COLO829 (cell line): ENCODE results near the gene MAN2B2.

Experiments used
- DNase-seq: peaks from one replicate; pipeline ENCODE4 v3.0.0; 2012; ENCODE audit warnings: low spot score

Gene MAN2B2

DNA sequence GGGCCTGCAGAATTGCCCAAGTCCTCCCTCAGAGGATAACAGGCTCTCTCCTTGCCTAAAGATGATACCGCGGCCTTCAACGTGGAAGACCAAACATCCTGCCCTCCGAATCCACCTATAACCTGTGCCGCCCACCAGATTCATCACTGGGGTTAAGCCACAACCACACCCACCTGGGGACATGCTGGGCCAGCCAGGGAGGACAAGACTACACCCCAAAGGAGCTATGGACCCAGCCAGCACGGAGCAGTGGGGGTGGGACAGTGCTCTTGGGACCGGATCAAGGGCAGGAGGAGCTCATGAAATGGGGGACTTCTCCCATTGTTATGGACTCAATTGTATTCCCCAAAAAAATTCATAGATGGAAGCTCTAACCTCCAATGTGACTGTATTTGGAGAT, 6.8 kb upstream of the MAN2B2 start:
- DNase-seq = no peak

DNA sequence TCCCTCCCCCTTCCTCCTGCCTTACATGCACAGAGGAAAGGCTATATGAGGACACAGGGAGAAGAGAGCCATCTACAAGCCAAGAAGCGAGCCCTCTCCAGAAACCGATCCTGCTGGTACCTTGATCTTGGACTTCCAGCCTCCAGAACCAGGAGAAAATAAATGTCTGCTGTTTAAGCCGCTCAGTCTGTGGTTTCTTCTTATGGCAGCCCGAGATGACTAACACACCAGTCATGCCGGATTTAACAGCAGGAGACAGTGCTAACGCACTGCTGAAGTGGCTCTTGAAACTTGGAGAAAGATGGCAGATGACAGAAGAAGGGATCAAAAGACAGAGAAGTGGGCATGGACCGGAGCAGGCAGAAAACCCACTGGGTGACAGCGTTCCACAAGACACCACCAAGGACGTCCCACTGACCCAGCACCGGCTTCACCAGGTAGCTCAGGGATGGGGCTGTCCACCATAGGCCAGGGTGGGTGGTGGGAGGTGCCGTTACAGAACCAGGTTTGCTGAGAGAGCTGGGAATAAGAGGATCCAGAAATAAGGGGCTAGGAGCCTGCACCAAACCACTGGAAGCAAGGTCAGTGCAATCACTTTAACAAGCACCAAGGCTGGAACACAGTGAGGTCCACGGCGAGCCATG, 6.2 kb upstream of the MAN2B2 start:
- DNase-seq = peak; percentile 18

- no peak for DNase-seq
Measured at GRCh38 chr4:6571608-6572007, 3.4 kb upstream of the MAN2B2 start.

GRCh38 chr4:6573551-6573950, 1.4 kb upstream of the MAN2B2 start:
- DNase-seq = no peak

GRCh38 chr4:6573986-6574746, 823 bp upstream of the MAN2B2 start:
- no peak for DNase-seq

- DNase-seq = no peak
Measured at GRCh38 chr4:6575503-6576240, 683 bp downstream of the MAN2B2 start.

DNA sequence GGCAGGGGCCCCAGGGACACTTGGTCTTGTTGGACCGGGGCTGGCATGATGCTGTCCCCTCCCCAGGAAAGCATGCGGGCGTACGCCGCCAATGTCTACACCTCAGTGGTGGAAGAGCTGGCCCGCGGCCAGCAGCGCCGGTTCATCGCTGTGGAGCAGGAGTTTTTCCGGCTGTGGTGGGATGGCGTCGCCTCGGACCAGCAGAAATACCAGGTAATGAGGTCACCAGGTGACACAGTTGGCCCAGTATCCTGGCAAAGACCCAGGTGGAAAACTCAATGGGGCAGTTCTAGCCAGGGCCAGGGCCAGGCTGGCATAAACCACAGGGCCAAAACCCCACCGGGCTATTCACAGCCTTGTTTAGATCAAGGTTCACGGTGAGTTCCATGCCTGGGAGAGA, 1.5 kb downstream of the MAN2B2 start:
- no peak for DNase-seq

DNA sequence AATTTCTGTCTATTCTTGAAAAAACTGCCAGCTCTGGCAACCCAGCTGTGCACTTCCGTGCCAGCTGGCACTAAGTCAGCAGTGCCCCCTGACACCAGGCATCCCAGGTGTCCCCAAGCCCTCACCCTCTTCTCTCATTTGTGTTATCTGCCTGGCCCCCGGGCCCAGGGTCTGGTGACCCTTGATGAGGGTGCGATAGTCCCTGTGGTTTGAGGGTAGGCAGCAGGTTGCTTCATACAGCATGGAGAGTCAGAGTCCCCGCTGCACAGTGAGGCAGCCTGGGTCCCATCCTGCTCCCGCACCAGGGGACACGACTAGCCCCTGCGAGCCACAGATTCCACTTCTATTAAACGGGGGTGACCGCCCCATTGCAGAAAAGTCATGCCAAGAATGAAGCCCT, 1.9 kb downstream of the MAN2B2 start:
- DNase-seq = no peak

- no peak for DNase-seq
Measured at GRCh38 chr4:6577409-6577808, 2.4 kb downstream of the MAN2B2 start.

DNA sequence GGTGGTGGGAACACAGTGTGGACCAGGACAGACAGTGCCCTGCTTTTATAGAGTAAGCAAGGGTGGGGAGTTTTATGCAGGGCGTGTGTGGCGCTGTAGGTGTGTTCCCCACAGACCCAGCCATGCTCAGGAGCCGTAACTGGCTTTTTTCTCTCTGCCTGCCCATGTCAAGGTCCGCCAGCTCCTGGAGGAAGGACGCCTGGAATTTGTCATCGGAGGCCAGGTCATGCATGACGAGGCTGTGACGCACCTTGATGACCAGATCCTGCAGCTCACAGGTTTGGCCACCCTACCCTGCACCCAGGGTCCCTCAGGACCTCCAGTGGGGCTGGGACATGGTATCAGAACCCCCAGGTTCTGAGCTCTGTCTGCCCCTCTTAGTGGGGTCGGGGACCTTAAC, 3.2 kb downstream of the MAN2B2 start:
- no peak for DNase-seq

- DNase-seq = no peak
Measured at GRCh38 chr4:6580353-6580752, 5.4 kb downstream of the MAN2B2 start.

DNA sequence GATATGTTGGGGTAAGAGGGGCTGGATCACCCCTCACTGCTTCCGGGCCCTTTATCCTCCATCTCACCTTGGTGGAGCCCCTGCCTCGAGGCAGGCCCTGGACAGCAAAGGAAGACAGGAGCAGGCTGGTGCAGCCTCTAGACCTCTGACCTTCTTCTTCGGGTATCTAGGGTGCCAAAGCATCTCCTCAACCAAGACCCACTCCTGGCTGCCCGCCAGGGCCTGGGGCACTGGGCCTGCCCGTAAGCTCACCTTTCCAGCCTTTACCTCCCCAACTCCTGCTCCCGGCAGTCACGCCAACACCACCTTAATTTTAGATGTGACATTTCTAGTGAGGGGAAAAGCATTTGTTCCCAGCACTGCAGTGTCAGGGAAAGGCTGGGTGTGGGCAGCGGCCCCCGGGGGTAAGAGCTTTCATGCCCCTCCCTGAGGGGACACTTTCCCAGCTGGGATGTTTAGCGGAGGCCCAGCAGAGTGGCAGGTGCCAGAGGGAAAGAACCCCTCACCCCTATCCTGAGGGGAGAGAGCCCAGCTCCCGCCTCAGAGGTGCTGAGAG, 6.7 kb downstream of the MAN2B2 start:
- no peak for DNase-seq

DNA sequence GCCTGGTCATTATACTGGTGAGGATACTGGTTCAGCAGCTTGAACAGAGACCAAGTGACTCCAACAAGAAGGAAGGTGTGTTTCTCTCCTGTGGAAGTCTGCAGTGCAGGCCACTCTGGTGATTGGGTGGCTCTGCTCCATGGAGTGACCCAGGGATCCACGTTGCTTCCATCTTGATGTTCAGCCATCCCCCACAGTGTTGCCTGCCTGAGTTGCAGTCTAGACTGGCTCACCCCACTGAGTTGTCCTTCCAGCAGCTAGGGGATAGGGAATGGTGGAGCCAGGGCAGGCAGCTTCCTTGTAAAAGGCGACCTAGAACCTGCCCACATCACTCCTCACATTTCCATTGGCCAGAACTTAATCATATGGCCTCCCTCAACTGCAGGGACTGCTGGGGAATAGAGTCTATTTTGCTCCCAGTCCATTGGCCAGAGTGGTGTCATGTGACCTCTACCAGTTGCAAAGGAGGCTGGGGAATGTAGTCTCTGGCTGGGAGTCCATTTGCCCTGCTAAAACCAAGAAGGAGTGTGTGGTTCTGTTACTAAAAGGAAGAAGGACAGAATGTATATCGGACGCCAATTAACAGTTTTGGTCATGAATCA, 8.0 kb downstream of the MAN2B2 start:
- peak; percentile 35 for DNase-seq

DNA sequence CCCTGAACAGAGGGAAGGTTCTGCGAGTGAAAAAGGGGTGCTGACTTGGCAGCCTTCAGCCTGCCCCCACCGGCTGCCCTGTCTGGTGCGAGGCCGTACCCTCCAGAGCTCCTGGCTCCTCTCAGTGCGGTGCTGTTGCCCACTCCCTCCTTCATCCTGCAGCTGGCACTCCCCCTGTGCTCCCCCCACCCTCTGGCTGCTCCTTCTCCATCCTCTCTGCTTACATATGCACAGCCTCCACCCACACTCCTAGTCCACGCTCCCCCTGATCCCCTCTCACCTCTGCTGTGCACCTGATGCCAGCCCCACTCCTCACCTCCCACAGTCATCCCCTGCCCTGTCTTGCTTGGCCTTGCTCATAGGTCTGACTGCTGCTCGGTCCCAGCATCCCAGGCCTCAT, 9.9 kb downstream of the MAN2B2 start:
- no peak for DNase-seq

DNA sequence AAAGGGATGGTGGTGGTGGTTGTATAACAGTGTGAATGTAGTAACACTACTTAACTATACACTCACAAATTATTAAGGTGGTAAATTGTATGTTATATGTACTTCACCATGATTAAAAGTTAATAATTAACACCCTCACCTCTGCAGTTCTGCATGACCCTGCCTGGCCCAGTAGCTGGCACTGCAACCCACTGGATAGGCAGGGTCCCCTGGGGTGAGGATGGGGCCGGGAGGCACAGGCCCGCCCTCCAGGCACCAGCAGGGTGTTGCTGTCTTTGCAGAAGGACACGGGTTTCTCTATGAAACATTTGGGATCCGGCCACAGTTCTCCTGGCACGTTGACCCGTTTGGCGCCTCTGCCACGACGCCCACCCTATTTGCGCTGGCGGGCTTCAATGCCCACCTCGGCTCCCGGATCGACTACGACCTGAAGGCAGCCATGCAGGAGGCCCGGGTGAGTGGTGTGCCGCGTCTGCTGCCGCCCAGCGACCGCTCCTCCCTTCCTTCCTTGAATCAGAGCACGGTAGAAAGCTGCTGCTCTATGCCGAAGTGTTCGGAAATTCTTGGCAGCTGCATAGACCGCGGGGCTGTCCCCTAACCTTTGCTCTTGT, 11.8 kb downstream of the MAN2B2 start:
- DNase-seq = no peak

DNA sequence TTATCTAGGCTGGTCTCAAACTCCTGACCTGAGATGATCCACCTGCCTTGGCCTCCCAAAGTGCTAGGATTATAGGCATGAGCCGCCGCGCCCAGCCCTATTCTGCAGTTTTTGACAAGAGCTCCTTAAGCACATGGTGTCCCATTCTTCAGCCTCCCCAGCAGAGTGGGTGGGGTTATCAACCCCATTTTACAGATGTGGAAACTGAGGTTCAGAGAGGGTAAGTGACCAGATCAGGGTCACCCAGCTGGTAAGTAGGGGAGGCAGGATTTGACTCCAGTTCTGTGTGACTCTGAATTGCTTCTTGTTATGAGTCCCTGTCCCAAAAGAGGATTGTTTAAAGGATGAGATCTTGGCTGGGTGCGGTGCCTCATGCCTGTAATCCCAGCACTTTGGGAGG, 14.5 kb downstream of the MAN2B2 start:
- DNase-seq = no peak

DNA sequence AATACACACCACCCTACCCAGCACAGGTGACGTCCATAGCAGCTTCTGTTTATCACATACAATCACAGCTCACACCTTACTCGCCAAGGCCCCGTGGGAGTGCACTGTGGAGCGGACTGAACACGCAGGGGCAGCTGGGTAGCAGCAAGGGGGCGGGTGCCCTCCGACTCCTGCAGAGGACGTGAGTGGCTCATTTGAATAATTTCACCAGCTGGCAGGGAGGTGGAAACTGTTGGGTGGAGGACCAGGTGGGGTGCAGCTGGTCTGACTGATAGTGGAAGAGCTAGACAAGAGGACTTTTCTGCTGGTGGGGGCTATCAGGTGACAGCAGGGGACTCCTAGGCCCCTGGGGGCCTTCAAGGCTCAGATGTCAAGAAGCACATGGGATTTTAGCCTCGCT, 16.3 kb downstream of the MAN2B2 start:
- no peak for DNase-seq

DNA sequence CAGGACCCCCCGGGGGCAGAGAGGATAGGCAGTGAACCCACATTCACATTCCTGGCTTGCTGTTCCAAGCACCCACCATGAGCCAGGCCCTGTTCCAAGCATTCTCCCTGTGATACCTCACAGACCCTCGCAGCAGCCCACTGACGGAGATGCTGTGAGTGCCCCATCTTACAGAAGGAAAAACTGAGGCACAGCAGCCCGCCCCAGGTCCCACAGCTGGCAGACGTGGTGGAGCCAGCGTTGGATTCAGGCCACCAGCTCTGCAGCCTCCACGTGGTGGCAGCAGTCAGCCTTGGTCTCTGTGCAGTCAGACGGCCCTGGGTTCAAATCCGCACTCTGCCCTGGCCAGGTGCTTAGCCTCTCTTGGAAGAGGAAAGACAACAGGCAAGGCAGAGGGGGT, 16.8 kb downstream of the MAN2B2 start:
- DNase-seq = no peak

DNA sequence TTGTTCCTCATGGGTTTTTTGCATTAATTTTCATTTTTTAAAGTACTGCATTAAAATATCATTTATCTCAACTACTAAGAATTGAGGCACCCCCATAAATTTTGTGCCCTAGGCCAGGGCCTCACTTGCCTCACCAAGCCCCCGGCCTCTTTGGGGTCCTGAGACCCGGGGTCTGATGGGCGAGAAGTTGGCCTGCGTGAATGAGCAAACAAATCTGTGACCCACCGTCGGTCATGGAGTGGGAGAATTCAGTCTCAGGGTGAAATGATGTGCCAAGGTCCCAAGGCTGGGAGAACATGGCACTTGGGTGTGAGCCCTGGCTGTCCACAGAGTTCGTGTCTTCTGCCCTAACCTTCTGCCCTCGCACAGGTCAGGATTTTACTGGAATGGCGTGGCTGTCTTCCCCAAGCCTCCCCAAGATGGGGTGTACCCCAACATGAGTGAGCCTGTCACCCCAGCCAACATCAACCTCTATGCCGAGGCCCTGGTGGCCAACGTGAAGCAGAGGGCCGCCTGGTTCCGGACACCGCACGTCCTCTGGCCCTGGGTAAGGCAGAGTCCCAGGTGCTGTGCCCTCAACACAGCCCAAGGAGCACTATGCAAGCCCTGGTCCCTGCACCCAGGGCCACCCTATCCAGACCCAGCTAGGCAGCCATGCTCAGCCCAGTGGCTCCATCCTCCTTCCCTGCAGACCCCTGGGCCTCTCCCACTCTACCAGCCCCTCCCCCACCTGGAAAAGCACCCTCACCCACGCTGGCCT, 18.0 kb downstream of the MAN2B2 start:
- DNase-seq = no peak

GRCh38 chr4:6594341-6594740, 19.4 kb downstream of the MAN2B2 start:
- DNase-seq = no peak

DNA sequence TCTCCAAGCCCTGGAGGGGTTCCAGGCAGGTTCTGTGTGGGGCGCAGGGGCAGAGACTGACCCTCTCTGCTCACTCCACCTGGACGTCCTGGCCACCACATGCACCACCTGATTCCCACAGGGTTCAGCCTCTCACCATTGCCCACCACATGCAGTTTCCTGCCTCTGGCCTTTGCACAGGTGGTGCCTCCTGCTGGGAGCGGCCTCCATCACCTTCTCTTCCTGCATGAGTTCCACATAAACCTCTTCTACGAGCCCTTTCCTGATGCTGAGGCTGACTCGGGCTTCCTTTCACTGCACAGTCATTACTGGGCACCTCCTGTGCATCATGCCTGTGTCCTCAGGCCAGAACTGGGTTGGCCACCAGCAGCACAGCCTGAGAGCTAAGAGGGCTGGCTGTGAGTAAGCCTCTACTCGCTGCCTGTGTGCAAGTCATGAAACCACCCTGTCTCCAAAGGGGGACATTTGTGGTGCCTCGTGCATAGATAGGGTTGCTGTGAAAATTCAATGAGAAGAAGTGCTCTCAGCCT, 19.9 kb downstream of the MAN2B2 start:
- no peak for DNase-seq
